ENCODE results near the gene CTIF. TPM values are rescaled to one million over a fixed set of nuclear protein-coding genes. Genes with fewer than 3 reads are reported as not detected.
A peak's percentile ranks its signal among the peaks of the same experiment; 100 is the strongest.

CTIF gene
- polyA plus RNA-seq, 1 donor from 2014 or later: 50.2 TPM

- H3K27ac ChIP-seq (ENCODE audit: low read length): no peak overlapping the region
- no peaks in the 10 kb centered on the region for H3K9me2 ChIP-seq (ENCODE audit: insufficient read depth, low read length)
- TF ChIP-seq RAD21 (conservative IDR thresholded peaks at IDR 0.05) (peak; percentile 24), SMC3 (conservative IDR thresholded peaks at IDR 0.05; ENCODE audit: poor library complexity) (peak; percentile 22), MXI1 (conservative IDR thresholded peaks at IDR 0.05; ENCODE audit: poor library complexity, severe bottlenecking) (no peak), REST (IDR thresholded peaks at IDR 0.05; ENCODE audit: borderline replicate concordance) (no peak), TAF1 (IDR thresholded peaks at IDR 0.05; ENCODE audit: low read depth) (no peak)
- TF ChIP-seq, protein P1, sequence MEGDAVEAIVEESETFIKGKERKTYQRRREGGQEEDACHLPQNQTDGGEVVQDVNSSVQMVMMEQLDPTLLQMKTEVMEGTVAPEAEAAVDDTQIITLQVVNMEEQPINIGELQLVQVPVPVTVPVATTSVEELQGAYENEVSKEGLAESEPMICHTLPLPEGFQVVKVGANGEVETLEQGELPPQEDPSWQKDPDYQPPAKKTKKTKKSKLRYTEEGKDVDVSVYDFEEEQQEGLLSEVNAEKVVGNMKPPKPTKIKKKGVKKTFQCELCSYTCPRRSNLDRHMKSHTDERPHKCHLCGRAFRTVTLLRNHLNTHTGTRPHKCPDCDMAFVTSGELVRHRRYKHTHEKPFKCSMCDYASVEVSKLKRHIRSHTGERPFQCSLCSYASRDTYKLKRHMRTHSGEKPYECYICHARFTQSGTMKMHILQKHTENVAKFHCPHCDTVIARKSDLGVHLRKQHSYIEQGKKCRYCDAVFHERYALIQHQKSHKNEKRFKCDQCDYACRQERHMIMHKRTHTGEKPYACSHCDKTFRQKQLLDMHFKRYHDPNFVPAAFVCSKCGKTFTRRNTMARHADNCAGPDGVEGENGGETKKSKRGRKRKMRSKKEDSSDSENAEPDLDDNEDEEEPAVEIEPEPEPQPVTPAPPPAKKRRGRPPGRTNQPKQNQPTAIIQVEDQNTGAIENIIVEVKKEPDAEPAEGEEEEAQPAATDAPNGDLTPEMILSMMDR (IDR thresholded peaks at IDR 0.05; ENCODE audit: poor library complexity, severe bottlenecking): peak; percentile 43
- no peak overlapping the region for H2AFZ ChIP-seq (ENCODE audit: low read depth, low read length)
- no peaks in the 10 kb centered on the region for H3K9me3 ChIP-seq (ENCODE audit: low read length)
- no peaks in the 10 kb centered on the region for H4K20me1 ChIP-seq (ENCODE audit: insufficient read depth)
- H3K4me3 ChIP-seq (ENCODE audit: low read length): no peak overlapping the region
- H3K79me2 ChIP-seq (replicated peaks; ENCODE audit: insufficient read depth, low read length): no peaks in the 10 kb centered on the region
- H3F3A ChIP-seq (ENCODE audit: insufficient read depth, low read length, poor library complexity, severe bottlenecking): no peaks in the 10 kb centered on the region
- H3K27me3 ChIP-seq (ENCODE audit: insufficient read depth, low read depth, low read length): no peaks in the 10 kb centered on the region
- H3K4me2 ChIP-seq (ENCODE audit: low read length): no peak overlapping the region
- peaks cover 9% of the 10 kb centered on the region for H3K36me3 ChIP-seq (ENCODE audit: insufficient read depth, low read length)
- no peak overlapping the region for H3K9ac ChIP-seq (ENCODE audit: low read length)
Measured at GRCh38 chr18:48777026-48777743, 238.4 kb downstream of the CTIF start.

DNA sequence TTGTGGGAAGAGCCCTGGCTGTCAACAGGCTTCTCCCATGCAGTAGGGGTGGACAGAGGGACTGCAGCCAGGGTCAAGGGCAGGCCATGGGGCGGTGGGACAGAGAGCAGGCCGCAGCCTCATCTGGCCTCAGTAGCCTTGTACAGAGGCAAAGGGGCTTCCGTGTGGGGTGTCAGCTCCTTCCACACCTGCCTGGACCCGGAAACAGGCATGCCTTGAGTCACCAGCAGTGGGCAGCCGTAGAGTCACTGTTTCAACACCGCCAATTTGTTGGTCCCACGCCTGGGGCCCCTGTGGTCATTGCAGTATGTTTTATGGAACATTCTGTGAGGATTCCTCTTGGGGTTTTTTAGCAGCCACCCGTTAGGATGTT is 238.9 kb downstream of the CTIF start:
- Histone ChIP-seq H3K36me3 (ENCODE audit: insufficient read depth, low read length) (peaks cover 4% of the 10 kb centered on the region), H3K27me3 (ENCODE audit: insufficient read depth, low read depth, low read length) (no peaks in the 10 kb centered on the region), H3K79me2 (replicated peaks; ENCODE audit: insufficient read depth, low read length) (no peaks in the 10 kb centered on the region), H3K9me2 (ENCODE audit: insufficient read depth, low read length) (no peaks in the 10 kb centered on the region), H3K9me3 (ENCODE audit: low read length) (no peaks in the 10 kb centered on the region), H3K9ac (ENCODE audit: low read length) (no peak overlapping the region), H3F3A (ENCODE audit: insufficient read depth, low read length, poor library complexity, severe bottlenecking) (no peaks in the 10 kb centered on the region), H2AFZ (ENCODE audit: low read depth, low read length) (no peak overlapping the region), H4K20me1 (ENCODE audit: insufficient read depth) (no peaks in the 10 kb centered on the region), H3K27ac (ENCODE audit: low read length) (no peak overlapping the region), H3K4me3 (ENCODE audit: low read length) (no peak overlapping the region), H3K4me2 (ENCODE audit: low read length) (no peak overlapping the region)
- no peak for TF ChIP-seq MXI1 (conservative IDR thresholded peaks at IDR 0.05; ENCODE audit: poor library complexity, severe bottlenecking)
- no peak for TF ChIP-seq EP300 (conservative IDR thresholded peaks at IDR 0.05; ENCODE audit: poor library complexity, severe bottlenecking)
- TF ChIP-seq EZH2 (IDR thresholded peaks at IDR 0.05; ENCODE audit: borderline replicate concordance, insufficient read depth, low read length, poor library complexity, severe bottlenecking): no peak
- no peak for TF ChIP-seq RAD21 (conservative IDR thresholded peaks at IDR 0.05)
- TF ChIP-seq, protein P1 (IDR thresholded peaks at IDR 0.05; ENCODE audit: poor library complexity, severe bottlenecking): no peak
- no peak for TF ChIP-seq REST (IDR thresholded peaks at IDR 0.05; ENCODE audit: borderline replicate concordance)
- no peak for TF ChIP-seq TAF1 (IDR thresholded peaks at IDR 0.05; ENCODE audit: low read depth)
- no peak for TF ChIP-seq SMC3 (conservative IDR thresholded peaks at IDR 0.05; ENCODE audit: poor library complexity)
- no peak for TF ChIP-seq POLR2AphosphoS5 (IDR thresholded peaks at IDR 0.05)

Data from neural cell (in vitro differentiated cells).